Right lobe of liver (tissue), 6 donors: ENCODE measurements around the gene ATP5F1A. TPM values are rescaled to one million over a fixed set of nuclear protein-coding genes. Genes with fewer than 3 reads are reported as not detected.

Experiments used
- ATAC-seq, 4 donors: fragments of 200-7000 bp; cut with Tn5 transposase; one replicate each; pipeline ENCODE4 v1.9.1; 2020; ENCODE audit warnings: mild to moderate bottlenecking in 4 of 4, moderate library complexity in 4 of 4
- DNase-seq, 3 donors: peaks; one replicate each; pipeline ENCODE4 v3.0.0-alpha.2; 2020
- H3K27ac ChIP-seq, 3 donors: fragments of 200-600 bp; one replicate each; pipeline ENCODE4 v1.8.0; 2022
- H3K27me3 ChIP-seq, 2 donors: fragments of 200-600 bp; one replicate each; pipeline ENCODE4 v1.8.0; 2022
- H3K36me3 ChIP-seq, 4 donors: fragments of 200-600 bp; sonication (generic) in 1 of 4; one replicate each; pipeline versions ENCODE4 v1.5.1 to v1.8.0; 2017 to 2022; ENCODE audit warnings: control low read depth in 1 of 4
- H3K4me1 ChIP-seq, 4 donors: fragments of 200-600 bp; sonication (generic) in 1 of 4; one replicate each; pipeline versions ENCODE4 v1.5.1 to v1.8.0; 2017 to 2022; ENCODE audit warnings: control low read depth in 1 of 4
- H3K4me3 ChIP-seq, 3 donors: fragments of 200-600 bp; one replicate each; pipeline ENCODE4 v1.8.0; 2022
- H3K9me3 ChIP-seq, 4 donors: fragments of 200-600 bp; sonication (generic) in 1 of 4; one replicate each; pipeline versions ENCODE4 v1.5.1 to v1.8.0; 2017 to 2022; ENCODE audit warnings: control low read depth in 1 of 4
- POLR2A ChIP-seq: fragments of 450-650 bp; IDR thresholded peaks from one replicate; pipeline ENCODE4 v1.6.1; 2017; ENCODE audit warnings: antibody characterized with exemption, mild to moderate bottlenecking
- WGBS: methylation state at CpG from one replicate; pipeline ENCODE4 v1.1.6; 2018; ENCODE audit warnings: low coverage, low lambda C conversion rate; ENCODE audit not compliant: insufficient coverage; ENCODE audit errors: missing lambda C conversion rate; 5-methylcytosine and 5-hydroxymethylcytosine counted together
- intact Hi-C, 2 donors: fragments of 100-400 bp; cut with DNase I; formaldehyde crosslinking; loops; one replicate each; pipeline versions ENCODE4 v1.11.2 to v1.14.1; 2022
- total RNA-seq, 6 experiments: library from RNA; depleted of rRNA in 2 of 6; stranded (reverse); fragments of >200 nt in 2 of 6; fragmentation: NEBNext Ultra II Directional in 3 of 6; extraction: Animal tissue kit (Norgen Biotek cat#: 25700) in 3 of 6; gene quantifications; one replicate each; pipeline versions ENCODE4 v1.1.0 to v1.2.4, GENCODE V29; 2016 to 2023
- TF ChIP-seq, protein P1 (sequence below), 4 donors: fragments of 200-600 bp in 3 of 4; fragments of 450-650 bp in 1 of 4; IDR thresholded peaks; one replicate each; pipeline versions ENCODE4 v1.5.1 to v1.8.0; 2016 to 2022; ENCODE audit warnings: antibody characterized with exemption in 4 of 4, mild to moderate bottlenecking in 2 of 4
- donor health status: DM: no; HTN: yes; CAD: no.
- donor health status: DM: no; HTN: no; CAD: no.
- donor health status: DM: no; HTN: no; CAD: no.
- donor health status: DM: no; HTN: yes; CAD: no.
- donor health status: DM: no; HTN: yes; CAD: no.

Gene ATP5F1A
- total RNA-seq, 6 experiments from 2014 or later: 243 to 405 (median 286) TPM

DNA sequence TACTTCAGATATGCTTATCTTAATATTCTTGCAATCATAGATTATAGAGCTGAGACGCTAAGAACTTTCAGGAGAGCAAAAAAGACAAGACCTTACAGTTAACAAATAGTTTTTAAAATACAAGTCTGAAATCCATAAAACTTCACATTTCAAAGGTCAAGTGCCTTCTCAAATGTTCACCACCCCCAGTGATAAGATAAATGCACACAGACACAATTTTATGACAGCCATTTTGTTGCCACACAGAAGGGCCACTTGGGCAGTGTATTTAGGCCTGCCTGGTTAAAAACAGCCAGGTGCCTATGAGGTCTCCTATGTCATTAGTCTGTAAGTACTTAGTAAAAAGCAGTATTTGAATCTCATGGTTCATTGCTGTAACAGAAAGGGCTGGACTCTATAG is 17.9 kb downstream of the ATP5F1A start:
- peaks cover 0 to 62% (median 28%) of the 10 kb centered on the region in 4 donors for H3K36me3 ChIP-seq
- no peak overlapping the region for H3K27ac ChIP-seq
- 79% methylated on average over 1 of the region's 1 CpG for WGBS
- H3K27me3 ChIP-seq: no peaks in the 10 kb centered on the region
- intact Hi-C loops: no loop called here
- H3K9me3 ChIP-seq: no peaks in the 10 kb centered on the region
- H3K4me3 ChIP-seq: no peak overlapping the region
- no peak for TF ChIP-seq POLR2A
- TF ChIP-seq, protein P1, sequence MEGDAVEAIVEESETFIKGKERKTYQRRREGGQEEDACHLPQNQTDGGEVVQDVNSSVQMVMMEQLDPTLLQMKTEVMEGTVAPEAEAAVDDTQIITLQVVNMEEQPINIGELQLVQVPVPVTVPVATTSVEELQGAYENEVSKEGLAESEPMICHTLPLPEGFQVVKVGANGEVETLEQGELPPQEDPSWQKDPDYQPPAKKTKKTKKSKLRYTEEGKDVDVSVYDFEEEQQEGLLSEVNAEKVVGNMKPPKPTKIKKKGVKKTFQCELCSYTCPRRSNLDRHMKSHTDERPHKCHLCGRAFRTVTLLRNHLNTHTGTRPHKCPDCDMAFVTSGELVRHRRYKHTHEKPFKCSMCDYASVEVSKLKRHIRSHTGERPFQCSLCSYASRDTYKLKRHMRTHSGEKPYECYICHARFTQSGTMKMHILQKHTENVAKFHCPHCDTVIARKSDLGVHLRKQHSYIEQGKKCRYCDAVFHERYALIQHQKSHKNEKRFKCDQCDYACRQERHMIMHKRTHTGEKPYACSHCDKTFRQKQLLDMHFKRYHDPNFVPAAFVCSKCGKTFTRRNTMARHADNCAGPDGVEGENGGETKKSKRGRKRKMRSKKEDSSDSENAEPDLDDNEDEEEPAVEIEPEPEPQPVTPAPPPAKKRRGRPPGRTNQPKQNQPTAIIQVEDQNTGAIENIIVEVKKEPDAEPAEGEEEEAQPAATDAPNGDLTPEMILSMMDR (IDR thresholded peaks at IDR 0.05): no peak
- no peak for DNase-seq
- H3K4me1 ChIP-seq: no peaks in the 10 kb centered on the region
- no peak for ATAC-seq

DNA sequence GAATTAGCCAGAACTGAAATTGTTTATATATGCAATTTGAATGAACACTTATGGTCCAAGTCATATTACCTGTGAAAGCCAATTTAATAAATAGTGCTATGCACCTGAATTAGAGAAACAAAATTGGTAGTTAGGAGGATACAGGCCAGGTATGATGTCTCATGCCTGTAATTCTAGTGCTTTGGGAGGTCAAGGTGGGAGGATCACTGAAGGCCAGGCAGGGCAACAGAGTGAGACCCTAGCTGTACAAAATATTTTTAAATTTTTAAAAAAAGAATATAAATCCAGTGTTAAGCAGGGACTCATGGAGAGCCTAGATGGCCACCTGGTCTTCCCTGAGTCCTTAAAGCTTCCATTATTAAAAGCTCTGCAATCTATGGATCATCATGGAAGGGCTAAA is 18.8 kb downstream of the ATP5F1A start:
- Histone ChIP-seq H3K36me3 (peaks cover 0 to 54% (median 20%) of the 10 kb centered on the region in 4 donors), H3K4me3 (no peak overlapping the region), H3K4me1 (no peaks in the 10 kb centered on the region), H3K9me3 (no peaks in the 10 kb centered on the region), H3K27me3 (no peaks in the 10 kb centered on the region), H3K27ac (no peak overlapping the region)
- intact Hi-C loops: no loop called here
- TF ChIP-seq, protein P1 (IDR thresholded peaks at IDR 0.05): no peak
- no peak for TF ChIP-seq POLR2A
- DNase-seq (no peak), ATAC-seq (no peak)

DNA sequence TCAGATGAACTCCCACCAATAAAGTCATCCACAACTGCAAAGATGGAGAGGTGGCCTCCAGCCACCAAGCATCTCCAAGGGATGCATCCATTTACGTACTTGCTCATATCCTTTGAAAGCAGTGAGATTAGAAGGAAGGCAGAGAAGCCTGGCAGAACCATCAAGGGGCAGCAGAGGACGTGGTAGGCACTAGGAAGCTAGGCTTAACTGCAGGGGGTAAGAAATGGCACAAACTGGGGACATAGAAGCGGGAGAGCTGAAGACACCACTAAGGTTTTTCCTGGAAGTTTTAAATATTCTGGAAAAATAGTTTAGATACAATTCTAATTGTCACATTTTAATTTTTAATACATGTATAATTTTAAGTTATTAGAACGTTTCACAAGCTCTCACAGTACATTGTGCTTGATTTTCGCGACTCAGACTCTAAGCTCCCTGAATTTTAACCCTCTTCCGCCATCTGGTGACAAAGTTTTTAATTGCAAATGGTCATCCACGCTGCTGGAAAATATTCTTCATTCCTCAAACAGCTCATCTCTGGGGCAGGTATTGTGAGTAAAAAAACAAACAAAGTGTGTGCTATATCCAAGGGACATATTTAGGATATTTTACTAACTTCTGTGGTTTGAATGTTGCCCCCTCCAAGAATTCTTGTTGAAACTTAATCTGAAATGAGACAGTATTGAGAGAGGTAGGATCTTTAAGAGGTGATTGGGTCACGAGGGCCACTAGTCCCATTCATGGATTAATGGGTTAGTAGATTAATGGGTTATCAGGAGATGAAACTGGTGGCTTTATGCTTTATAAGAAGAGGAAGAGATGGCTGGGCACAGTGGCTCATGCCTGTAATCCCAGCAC is 24.4 kb downstream of the ATP5F1A start:
- Histone ChIP-seq H3K27ac (no peak overlapping the region), H3K9me3 (no peaks in the 10 kb centered on the region), H3K4me1 (peaks cover 0 to 26% (median 6%) of the 10 kb centered on the region in 4 donors), H3K36me3 (peaks cover 0 to 7% (median 0%) of the 10 kb centered on the region in 4 donors), H3K27me3 (no peaks in the 10 kb centered on the region), H3K4me3 (no peak overlapping the region)
- DNase-seq (no peak), ATAC-seq (peak; percentile 58 to 69 (median 66))
- WGBS: 22% methylated on average over 9 of the region's 9 CpGs
- TF ChIP-seq POLR2A: no peak
- TF ChIP-seq, protein P1 (IDR thresholded peaks at IDR 0.05): peak; percentile 63 to 72 (median 66)
- intact Hi-C loops: no loop called here

DNA sequence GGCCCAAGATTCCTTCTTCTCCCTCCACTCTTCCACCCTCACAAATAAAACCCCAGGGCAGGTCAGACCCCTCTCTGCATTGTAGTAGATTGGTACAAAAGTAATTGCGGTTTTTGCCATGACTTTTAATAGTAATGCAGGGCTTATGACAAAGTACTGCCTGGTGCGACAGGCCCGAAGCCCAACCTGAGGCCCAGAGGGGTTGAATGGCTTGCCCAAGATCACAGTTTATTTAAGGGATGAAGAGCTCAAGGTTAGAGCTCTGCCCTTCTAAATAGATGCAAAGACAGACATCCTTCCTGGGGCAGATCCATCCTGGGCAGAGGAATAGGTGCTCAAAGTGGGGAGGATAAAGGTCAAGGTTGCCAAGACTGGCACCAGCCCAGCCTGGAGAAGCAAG is 25.1 kb downstream of the ATP5F1A start:
- Histone ChIP-seq H3K27ac (no peak overlapping the region), H3K27me3 (no peaks in the 10 kb centered on the region), H3K9me3 (no peaks in the 10 kb centered on the region), H3K4me3 (no peak overlapping the region), H3K4me1 (peaks cover 0 to 28% (median 6%) of the 10 kb centered on the region in 4 donors), H3K36me3 (no peaks in the 10 kb centered on the region)
- intact Hi-C loops: no loop called here
- WGBS: 25% methylated on average over 2 of the region's 3 CpGs
- ATAC-seq (peak in 1 of 4 donors; percentile 10), DNase-seq (no peak)
- no peak for TF ChIP-seq POLR2A
- TF ChIP-seq, protein P1 (IDR thresholded peaks at IDR 0.05): no peak
